HuH-7.5 (cell line): Measurements from ENCODE around the gene NELFA.

ENCODE experiments used
- DNase-seq: peaks from one replicate; pipeline ENCODE4 v3.0.0; 2011; ENCODE audit warnings: low spot score

NELFA gene

GRCh38 chr4:1933700-1934099 is 75.1 kb downstream of the NELFA start:
- DNase-seq: no peak

- no peak for DNase-seq
These were observed 76.0 kb downstream of the NELFA start for GRCh38 chr4:1932736-1933135.
